ENCODE data around the gene BBS9. TPM values are rescaled to one million over a fixed set of nuclear protein-coding genes. Genes with fewer than 3 reads are reported as not detected.
A peak's percentile ranks its signal among the peaks of the same experiment; 100 is the strongest.

The BBS9 gene
- total RNA-seq, 1 experiment from 2014 or later, result 8.1 TPM

GRCh38 chr7:33127085-33127484 is 2.3 kb upstream of the BBS9 start:
- no peak for DNase-seq (ENCODE audit: low read depth)

GRCh38 chr7:33128631-33128989 is 754 bp upstream of the BBS9 start:
- DNase-seq (ENCODE audit: low read depth), result no peak

GRCh38 chr7:33129806-33130153 is 416 bp downstream of the BBS9 start:
- DNase-seq (ENCODE audit: low read depth), result no peak

GRCh38 chr7:33130184-33130583 is 820 bp downstream of the BBS9 start:
- DNase-seq (ENCODE audit: low read depth), result no peak

- DNase-seq (ENCODE audit: low read depth), result no peak
Measured at GRCh38 chr7:33137103-33137502, 7.7 kb downstream of the BBS9 start.

GRCh38 chr7:33142585-33142984 is 13.2 kb downstream of the BBS9 start:
- no peak for DNase-seq (ENCODE audit: low read depth)

- peak; percentile 19 for DNase-seq (ENCODE audit: low read depth)
Measured at GRCh38 chr7:33143996-33144718, 14.8 kb downstream of the BBS9 start.

GRCh38 chr7:33145156-33145555 is 15.8 kb downstream of the BBS9 start:
- DNase-seq (ENCODE audit: low read depth), result no peak

- no peak for DNase-seq (ENCODE audit: low read depth)
Measured at GRCh38 chr7:33152087-33152486, 22.7 kb downstream of the BBS9 start.

- peak; percentile 57 for DNase-seq (ENCODE audit: low read depth)
Measured at GRCh38 chr7:33155811-33156210, 26.4 kb downstream of the BBS9 start.

- DNase-seq (ENCODE audit: low read depth), result no peak
Measured at GRCh38 chr7:33156441-33156840, 27.1 kb downstream of the BBS9 start.

GRCh38 chr7:33157311-33157710 is 27.9 kb downstream of the BBS9 start:
- no peak for DNase-seq (ENCODE audit: low read depth)

- no peak for DNase-seq (ENCODE audit: low read depth)
Measured at GRCh38 chr7:33157781-33158180, 28.4 kb downstream of the BBS9 start.

- DNase-seq (ENCODE audit: low read depth), result no peak
Measured at GRCh38 chr7:33177876-33178275, 48.5 kb downstream of the BBS9 start.

- DNase-seq (ENCODE audit: low read depth), result no peak
Measured at GRCh38 chr7:33179519-33179918, 50.2 kb downstream of the BBS9 start.

- no peak for DNase-seq (ENCODE audit: low read depth)
Measured at GRCh38 chr7:33183504-33183903, 54.1 kb downstream of the BBS9 start.

- DNase-seq (ENCODE audit: low read depth), result no peak
Measured at GRCh38 chr7:33184828-33185227, 55.5 kb downstream of the BBS9 start.

- peak; percentile 57 for DNase-seq (ENCODE audit: low read depth)
Measured at GRCh38 chr7:33185786-33186185, 56.4 kb downstream of the BBS9 start.

GRCh38 chr7:33186192-33186591 is 56.8 kb downstream of the BBS9 start:
- peak; percentile 52 for DNase-seq (ENCODE audit: low read depth)

- no peak for DNase-seq (ENCODE audit: low read depth)
Measured at GRCh38 chr7:33190688-33191304, 61.4 kb downstream of the BBS9 start.

- peak; percentile 17 for DNase-seq (ENCODE audit: low read depth)
Measured at GRCh38 chr7:33191340-33191739, 62.0 kb downstream of the BBS9 start.

- no peak for DNase-seq (ENCODE audit: low read depth)
Measured at GRCh38 chr7:33192695-33193291, 63.4 kb downstream of the BBS9 start.

GRCh38 chr7:33193308-33193864 is 64.0 kb downstream of the BBS9 start:
- no peak for DNase-seq (ENCODE audit: low read depth)

Data from Daoy (cell line).